Measurements from ENCODE around the gene SEMA5A. TPM values are rescaled to one million over a fixed set of nuclear protein-coding genes. Genes with fewer than 3 reads are reported as not detected.
A peak's percentile ranks its signal among the peaks of the same experiment; 100 is the strongest.

Gene SEMA5A
- total RNA-seq, 3 donors from 2014 or later = 20.3 to 43.8 (median 33.6) TPM

DNA sequence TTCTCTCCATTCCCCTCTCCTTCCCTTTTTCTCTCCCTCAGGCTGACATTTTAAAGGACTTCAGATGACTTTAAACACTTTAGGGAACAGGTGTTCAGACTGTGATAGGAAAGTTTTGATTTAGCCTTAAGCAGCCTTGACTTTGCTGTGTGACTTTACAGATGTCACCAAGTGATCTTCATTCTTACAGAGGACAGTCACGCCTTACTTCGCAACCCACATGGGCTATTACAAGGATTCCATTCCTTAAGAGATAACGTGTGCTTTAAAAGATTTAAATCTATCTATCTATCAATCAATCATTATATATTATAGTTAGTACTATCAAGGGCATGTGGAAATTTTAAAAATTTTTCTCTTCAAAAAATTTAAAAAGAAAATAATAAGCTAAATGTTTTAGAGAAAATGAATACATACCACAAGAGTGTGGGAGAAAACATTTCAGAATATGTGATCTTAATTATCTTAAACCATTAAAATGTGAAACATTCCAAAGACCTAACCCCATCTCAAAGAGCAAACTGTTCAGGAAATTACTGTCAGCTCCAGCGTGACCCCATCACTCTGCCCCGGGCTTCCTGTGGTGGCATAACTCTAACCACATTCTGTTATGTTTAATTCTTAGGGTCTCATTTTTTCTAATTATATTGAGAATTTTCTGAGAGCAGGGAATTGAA is 530.5 kb downstream of the SEMA5A start:
- no peak for TF ChIP-seq CTCF (IDR thresholded peaks at IDR 0.05)
- Histone ChIP-seq H3K4me1 (ENCODE audit: low read depth) (no peaks in the 10 kb centered on the region), H3K4me3 (no peak overlapping the region), H3K9me3 (no peaks in the 10 kb centered on the region), H3K36me3 (ENCODE audit: low read depth) (no peaks in the 10 kb centered on the region)
- intact Hi-C loops (cut with DNase I, micrococcal nuclease) = no loop called here
- DNase-seq (no peak), ATAC-seq (no peak)

GRCh38 chr5:9013147-9013546 is 532.7 kb downstream of the SEMA5A start:
- no peak for DNase-seq
- Histone ChIP-seq H3K4me3 (no peak overlapping the region), H3K9me3 (no peaks in the 10 kb centered on the region), H3K36me3 (ENCODE audit: low read depth) (no peaks in the 10 kb centered on the region), H3K4me1 (ENCODE audit: low read depth) (no peaks in the 10 kb centered on the region)
- TF ChIP-seq CTCF (IDR thresholded peaks at IDR 0.05) = no peak
- no peak for ATAC-seq
- intact Hi-C loops (cut with DNase I, micrococcal nuclease) = no loop called here

DNA sequence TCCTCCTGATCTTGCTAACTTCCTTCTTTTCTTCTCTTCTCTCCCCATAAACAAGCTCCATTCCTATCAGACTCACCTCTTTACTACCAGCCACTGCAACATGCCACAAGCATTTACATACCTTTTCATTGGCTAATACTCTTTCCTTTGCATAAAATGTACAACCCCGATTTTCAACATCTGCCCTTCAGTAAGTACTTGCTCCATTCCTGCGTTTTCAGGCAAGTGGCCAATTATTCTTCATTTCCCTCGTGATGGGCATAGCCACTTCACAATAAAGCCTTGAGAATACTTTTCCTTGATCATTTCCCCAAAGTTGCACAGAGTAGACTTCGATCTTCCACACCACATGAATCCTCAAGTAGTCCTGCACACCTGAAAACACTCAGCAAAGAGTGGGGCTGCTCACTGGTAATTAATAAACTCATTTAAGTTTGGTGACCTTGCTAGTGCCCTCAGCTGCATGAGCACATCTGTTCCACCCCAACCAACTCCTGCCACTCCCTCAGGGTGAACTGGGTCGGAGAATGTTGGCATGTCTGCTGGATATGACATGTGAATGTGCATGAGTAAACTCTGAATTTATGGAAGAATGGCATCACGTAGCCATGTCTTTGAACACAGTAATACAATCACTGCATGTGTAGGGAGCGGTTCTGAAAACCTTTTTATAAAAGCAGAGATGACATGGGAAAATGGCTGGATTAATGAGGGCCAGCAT is 535.8 kb downstream of the SEMA5A start:
- no peak for ATAC-seq
- Histone ChIP-seq H3K4me3 (no peak overlapping the region), H3K9me3 (no peaks in the 10 kb centered on the region), H3K4me1 (ENCODE audit: low read depth) (no peaks in the 10 kb centered on the region), H3K36me3 (ENCODE audit: low read depth) (no peaks in the 10 kb centered on the region)
- no peak for TF ChIP-seq CTCF (IDR thresholded peaks at IDR 0.05)
- DNase-seq = no peak
- intact Hi-C loops (cut with DNase I, micrococcal nuclease) = no loop called here

GRCh38 chr5:8997542-8998070 is 548.3 kb downstream of the SEMA5A start:
- no peaks in the 10 kb centered on the region for H3K4me1 ChIP-seq (ENCODE audit: low read depth)
- DNase-seq (no peak), ATAC-seq (no peak)
- H3K4me3 ChIP-seq = no peak overlapping the region
- intact Hi-C loops (cut with DNase I, micrococcal nuclease) = no loop called here
- no peak for TF ChIP-seq CTCF (IDR thresholded peaks at IDR 0.05)
- H3K36me3 ChIP-seq (ENCODE audit: low read depth) = no peaks in the 10 kb centered on the region
- no peaks in the 10 kb centered on the region for H3K9me3 ChIP-seq

GRCh38 chr5:8993031-8993430 is 552.8 kb downstream of the SEMA5A start:
- intact Hi-C loops (cut with DNase I, micrococcal nuclease) = no loop called here
- no peaks in the 10 kb centered on the region for H3K9me3 ChIP-seq
- DNase-seq (no peak), ATAC-seq (no peak)
- H3K36me3 ChIP-seq (ENCODE audit: low read depth) = no peaks in the 10 kb centered on the region
- no peak overlapping the region for H3K4me3 ChIP-seq
- no peaks in the 10 kb centered on the region for H3K4me1 ChIP-seq (ENCODE audit: low read depth)
- TF ChIP-seq CTCF (IDR thresholded peaks at IDR 0.05) = peak; percentile 5

Small RNA genes lying within 50 kb of the gene (microRNA-seq; reads per million reads assigned to microRNA genes)
- gene MIR4636 = 13.3 reads per million, percentile 38 among the genes with 10 or more reads in this experiment

Other genes with a start within 250 kb of the SEMA5A start
- gene TAS2R1, start 84.3 kb upstream of the SEMA5A start, total RNA-seq = not detected